K562 treated with DMSO at 1 percent for 12 hours (cell line): ENCODE measurements around the gene AAK1. TPM values are rescaled to one million over a fixed set of nuclear protein-coding genes. Genes with fewer than 3 reads are reported as not detected.

Experiments
- total RNA-seq: library from RNA; unstranded; fragments of 300-600 nt; gene quantifications from 2 replicates; pipeline ENCODE4 v1.2.3, GENCODE V29; 2022; ENCODE audit not compliant: insufficient read depth

Gene AAK1
- 15.6 and 36.6 TPM in 2 replicates for total RNA-seq

GRCh38 chr2:69643602-69644505 lies at the start of gene AAK1:
Gene AAK1 (minus strand): TSS chr2:69643739. CDS start chr2:69643040, 699 bp downstream.

GRCh38 chr2:69436938-69437750 lies 206.4 kb downstream of the AAK1 start, which contains the start of gene NFU1:
Gene NFU1 (minus strand): TSS chr2:69437435. CDS start chr2:69437422, 13 bp downstream.

Other genes with a start within 250 kb of the AAK1 start
- 40.8 and 50.7 TPM in 2 replicates for gene NFU1, start 206.3 kb downstream of the AAK1 start, total RNA-seq
- 13.7 and 27.0 TPM in 2 replicates for gene ANXA4, start 98.4 kb upstream of the AAK1 start, total RNA-seq
- gene GMCL1, start 185.9 kb upstream of the AAK1 start, total RNA-seq: 5.7 and 17.3 TPM in 2 replicates